ENCODE measurements around the gene HDHD3.
"Not testable (repeated sequence)": the region's sequence is repeated elsewhere in the genome, so short reads cannot be mapped to it uniquely, and the experiment has no call there.

Gene HDHD3

GRCh38 chr9:113390192-113390960, 13.6 kb upstream of the HDHD3 start:
- DNase-seq (ENCODE audit: low read depth in 2 of 2, low spot score in 1 of 2) = no peak

- no peak for DNase-seq (ENCODE audit: low read depth in 2 of 2, low spot score in 1 of 2)
Observed at GRCh38 chr9:113389451-113389850, 12.7 kb upstream of the HDHD3 start.

- no peak for DNase-seq (ENCODE audit: low read depth in 2 of 2, low spot score in 1 of 2)
Observed at GRCh38 chr9:113388833-113389232, 12.0 kb upstream of the HDHD3 start.

- no peak for DNase-seq (ENCODE audit: low read depth in 2 of 2, low spot score in 1 of 2)
Observed at GRCh38 chr9:113387560-113388230, 10.9 kb upstream of the HDHD3 start.

GRCh38 chr9:113386571-113387393, 10.0 kb upstream of the HDHD3 start:
- DNase-seq (ENCODE audit: low read depth in 2 of 2, low spot score in 1 of 2) = no peak

- DNase-seq (ENCODE audit: low read depth in 2 of 2, low spot score in 1 of 2) = no peak
Observed at GRCh38 chr9:113381909-113382411, 5.2 kb upstream of the HDHD3 start.

GRCh38 chr9:113381441-113381840, 4.7 kb upstream of the HDHD3 start:
- not testable (repeated sequence) for DNase-seq (ENCODE audit: low read depth in 2 of 2, low spot score in 1 of 2)

GRCh38 chr9:113380869-113381378, 4.1 kb upstream of the HDHD3 start:
- no peak for DNase-seq (ENCODE audit: low read depth in 2 of 2, low spot score in 1 of 2)

GRCh38 chr9:113379829-113380210, 3.0 kb upstream of the HDHD3 start:
- not testable (repeated sequence) for DNase-seq (ENCODE audit: low read depth in 2 of 2, low spot score in 1 of 2)

- DNase-seq (ENCODE audit: low read depth in 2 of 2, low spot score in 1 of 2) = not testable (repeated sequence)
Observed at GRCh38 chr9:113379094-113379828, 2.5 kb upstream of the HDHD3 start.

- no peak for DNase-seq (ENCODE audit: low read depth in 2 of 2, low spot score in 1 of 2)
Observed at GRCh38 chr9:113375057-113376023, 1.4 kb downstream of the HDHD3 start.

- DNase-seq (ENCODE audit: low read depth in 2 of 2, low spot score in 1 of 2) = no peak
Observed at GRCh38 chr9:113373676-113374392, 3.0 kb downstream of the HDHD3 start.

- no peak for DNase-seq (ENCODE audit: low read depth in 2 of 2, low spot score in 1 of 2)
Observed at GRCh38 chr9:113373256-113373655, 3.5 kb downstream of the HDHD3 start.

- no peak for DNase-seq (ENCODE audit: low read depth in 2 of 2, low spot score in 1 of 2)
Observed at GRCh38 chr9:113372059-113372458, 4.7 kb downstream of the HDHD3 start.

GRCh38 chr9:113370806-113371325, 5.9 kb downstream of the HDHD3 start:
- DNase-seq (ENCODE audit: low read depth in 2 of 2, low spot score in 1 of 2) = no peak

GRCh38 chr9:113369855-113370140, 7.0 kb downstream of the HDHD3 start:
- no peak for DNase-seq (ENCODE audit: low read depth in 2 of 2, low spot score in 1 of 2)

- no peak for DNase-seq (ENCODE audit: low read depth in 2 of 2, low spot score in 1 of 2)
Observed at GRCh38 chr9:113368982-113369854, 7.6 kb downstream of the HDHD3 start.

Measured in stimulated activated CD8-positive, alpha-beta memory T cell treated with anti-CD3 and anti-CD28 coated beads, Interleukin-4, amount 100 ng/mL, for 1 hour (primary cell).